Left ventricle myocardium inferior (tissue), 1 donor: ENCODE results near the gene CLTRN. TPM values are rescaled to one million over a fixed set of nuclear protein-coding genes. Genes with fewer than 3 reads are reported as not detected.

Source experiments
- DNase-seq: peaks from one replicate; pipeline ENCODE4 v3.0.0-alpha.2; 2020
- H3K27ac ChIP-seq: fragments of 200-600 bp; replicated peaks from 2 replicates; pipeline ENCODE4 v1.8.0; 2021
- H3K27me3 ChIP-seq: fragments of 200-600 bp; 2 replicates; pipeline ENCODE4 v1.8.0; 2021; ENCODE audit warnings: low read depth
- H3K36me3 ChIP-seq: fragments of 200-600 bp; 2 replicates; pipeline ENCODE4 v1.8.0; 2021
- H3K4me1 ChIP-seq: fragments of 200-600 bp; 2 replicates; pipeline ENCODE4 v1.8.0; 2021
- H3K4me3 ChIP-seq: fragments of 200-600 bp; 2 replicates; pipeline ENCODE4 v1.8.0; 2021; ENCODE audit warnings: mild to moderate bottlenecking, moderate library complexity
- H3K9me3 ChIP-seq: fragments of 200-600 bp; replicated peaks from 2 replicates; pipeline ENCODE4 v1.8.0; 2021
- CTCF ChIP-seq: fragments of 200-600 bp; IDR thresholded peaks from 2 replicates; pipeline ENCODE4 v1.8.0; 2021; ENCODE audit warnings: antibody characterized with exemption, mild to moderate bottlenecking, borderline replicate concordance
- intact Hi-C: fragments of 100-400 bp; cut with micrococcal nuclease; formaldehyde crosslinking; loops from one replicate; pipeline ENCODE4 v1.11.0; 2022
- total RNA-seq: library from RNA; stranded (reverse); fragmentation: NEBNext Ultra II Directional; extraction: Animal tissue kit (Norgen Biotek cat#: 25700); gene quantifications from one replicate; pipeline ENCODE4 v1.2.1, GENCODE V29; 2021
- donor health status: DM: no; HTN: yes; CAD: no; lungs with severe emphysema.

The CLTRN gene
- total RNA-seq, 1 donor from 2014 or later: 0.66 TPM

DNA sequence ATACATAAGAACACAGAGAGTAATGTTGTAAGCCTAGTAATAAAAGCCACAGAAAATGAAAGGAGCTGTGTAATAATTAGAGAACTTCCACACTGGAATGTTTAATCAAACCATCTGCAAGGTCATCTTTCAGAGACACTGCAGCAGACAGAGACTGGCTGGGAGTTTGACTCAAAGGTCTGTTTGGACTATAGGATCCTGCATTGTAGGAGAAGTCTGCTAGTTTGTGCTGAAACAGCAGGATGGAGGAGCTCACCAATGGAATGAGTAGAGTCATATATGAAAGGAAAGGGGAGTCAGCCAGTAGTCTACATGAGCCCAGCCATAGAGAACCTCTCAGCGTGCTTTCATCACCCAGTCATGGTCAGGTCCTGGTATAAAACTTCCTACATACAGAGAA lies 59.4 kb downstream of the CLTRN start:
- intact Hi-C loops: no loop called here
- TF ChIP-seq CTCF: no peak
- DNase-seq: no peak
- Histone ChIP-seq H3K4me1 (no peaks in the 10 kb centered on the region), H3K27ac (peak overlapping the region; percentile 55), H3K4me3 (peak overlapping the region; percentile 53), H3K9me3 (no peaks in the 10 kb centered on the region), H3K27me3 (no peaks in the 10 kb centered on the region), H3K36me3 (no peaks in the 10 kb centered on the region)

- no peaks in the 10 kb centered on the region for H3K36me3 ChIP-seq
- no peaks in the 10 kb centered on the region for H3K27me3 ChIP-seq
- no peaks in the 10 kb centered on the region for H3K4me1 ChIP-seq
- H3K4me3 ChIP-seq: no peak overlapping the region
- H3K27ac ChIP-seq: no peak overlapping the region
- TF ChIP-seq CTCF: no peak
- intact Hi-C loops: no loop called here
- DNase-seq: no peak
- no peaks in the 10 kb centered on the region for H3K9me3 ChIP-seq
Measured at GRCh38 chrX:15602761-15603160, 61.8 kb downstream of the CLTRN start.

DNA sequence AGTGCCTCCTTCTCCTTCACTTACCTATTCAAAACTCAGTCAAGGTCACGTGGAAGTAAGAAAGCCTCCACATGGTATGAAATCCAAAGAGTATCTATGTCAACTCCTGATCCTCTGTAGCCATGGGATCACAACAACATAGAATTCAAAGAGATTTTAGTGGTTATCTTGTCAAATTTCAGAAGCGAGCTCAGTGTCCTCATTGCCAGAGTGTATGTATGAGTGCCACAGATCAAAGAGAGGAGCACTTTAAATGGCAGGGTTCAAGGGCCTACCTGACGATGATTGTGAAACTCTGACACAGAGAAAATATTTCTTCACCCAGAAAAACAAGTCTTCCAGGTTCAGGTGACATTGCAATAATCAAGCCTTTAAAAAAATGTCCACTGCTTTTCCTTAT lies 62.7 kb downstream of the CLTRN start:
- no peak for TF ChIP-seq CTCF
- peak overlapping the region; percentile 72 for H3K27ac ChIP-seq
- no peak overlapping the region for H3K4me3 ChIP-seq
- no peaks in the 10 kb centered on the region for H3K27me3 ChIP-seq
- intact Hi-C loops: no loop called here
- no peak for DNase-seq
- no peaks in the 10 kb centered on the region for H3K36me3 ChIP-seq
- no peaks in the 10 kb centered on the region for H3K4me1 ChIP-seq
- H3K9me3 ChIP-seq: no peaks in the 10 kb centered on the region

DNA sequence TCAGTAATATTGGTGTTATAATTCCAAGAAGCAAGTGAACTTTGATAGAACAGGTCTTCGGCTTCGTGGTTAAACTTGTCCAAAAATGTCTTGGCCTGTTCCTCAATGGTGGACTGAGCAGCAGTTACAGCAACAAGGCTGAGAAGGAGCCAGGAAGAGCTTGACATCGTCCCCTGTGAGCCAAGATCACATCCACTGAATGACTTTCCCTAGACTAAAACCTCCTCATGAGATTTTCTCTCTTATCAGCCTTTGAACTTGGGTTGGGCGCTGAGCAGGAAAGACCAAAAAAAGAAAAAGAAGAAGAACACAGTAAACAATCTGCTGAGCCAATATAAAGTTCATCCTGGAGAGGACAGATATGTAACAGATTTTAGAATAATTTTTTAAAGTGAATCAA lies 63.9 kb downstream of the CLTRN start, which contains the start of gene ACE2:
ACE2 (minus strand) TSS at position 216 of the 400 bp plus-strand sequence; CDS start at position 167, 49 bp downstream.
- Histone ChIP-seq H3K9me3 (no peaks in the 10 kb centered on the region), H3K27me3 (no peaks in the 10 kb centered on the region), H3K4me1 (no peaks in the 10 kb centered on the region), H3K4me3 (peak within 1 kb of the TSS; percentile 51), H3K36me3 (no peaks in the 10 kb centered on the region), H3K27ac (peak within 1 kb of the TSS; percentile 72)
- intact Hi-C loops: no loop called here
- DNase-seq: no peak
- no peak for TF ChIP-seq CTCF

- Histone ChIP-seq H3K4me1 (no peaks in the 10 kb centered on the region), H3K4me3 (peak overlapping the region; percentile 51), H3K9me3 (no peaks in the 10 kb centered on the region), H3K36me3 (no peaks in the 10 kb centered on the region), H3K27ac (peak overlapping the region; percentile 72), H3K27me3 (no peaks in the 10 kb centered on the region)
- no peak for TF ChIP-seq CTCF
- intact Hi-C loops: no loop called here
- no peak for DNase-seq
Measured at GRCh38 chrX:15600049-15600448, 64.6 kb downstream of the CLTRN start.

- no peak for DNase-seq
- H3K36me3 ChIP-seq: no peaks in the 10 kb centered on the region
- intact Hi-C loops: no loop called here
- H3K4me1 ChIP-seq: no peaks in the 10 kb centered on the region
- no peaks in the 10 kb centered on the region for H3K9me3 ChIP-seq
- H3K4me3 ChIP-seq: peak overlapping the region; percentile 51
- no peak for TF ChIP-seq CTCF
- peak overlapping the region; percentile 72 for H3K27ac ChIP-seq
- H3K27me3 ChIP-seq: no peaks in the 10 kb centered on the region
Measured at GRCh38 chrX:15599461-15599860, 65.1 kb downstream of the CLTRN start.
